Kidney epithelial cell (primary cell): ENCODE data around the gene MRAP. TPM values are rescaled to one million over a fixed set of nuclear protein-coding genes. Genes with fewer than 3 reads are reported as not detected.

Experiments
- DNase-seq: peaks from one replicate; pipeline ENCODE4 v3.0.0-alpha.2; 2010; ENCODE audit warnings: low read depth
- H3K27me3 ChIP-seq: 2 replicates; pipeline ENCODE4 v1.6.0; 2011; ENCODE audit warnings: low read length; ENCODE audit not compliant: control insufficient read depth, insufficient read depth
- H3K36me3 ChIP-seq: 2 replicates; pipeline ENCODE4 v1.5.1; 2011; ENCODE audit warnings: low read length; ENCODE audit not compliant: control insufficient read depth, insufficient read depth
- H3K4me3 ChIP-seq: 2 replicates; pipeline ENCODE4 v1.5.1; 2011; ENCODE audit warnings: low read depth, mild to moderate bottlenecking, control low read depth, low read length
- CTCF ChIP-seq: IDR thresholded peaks from 2 replicates; pipeline ENCODE4 v1.5.1; 2011; ENCODE audit warnings: mild to moderate bottlenecking, moderate library complexity, low read length, control low read depth, inconsistent platforms; ENCODE audit not compliant: insufficient read depth, poor library complexity, severe bottlenecking
- total RNA-seq: library from RNA; depleted of rRNA; stranded (reverse); fragments of >200 nt; gene quantifications from 2 replicates; pipeline ENCODE4 v1.2.3, GENCODE V29; 2015

MRAP gene
- total RNA-seq, 1 donor from 2014 or later: not detected

GRCh38 chr21:32320726-32321125 is 22.1 kb downstream of the MRAP start:
- DNase-seq: no peak
- no peak for TF ChIP-seq CTCF
- H3K27me3 ChIP-seq: no peaks in the 10 kb centered on the region

GRCh38 chr21:32321480-32321879 is 22.8 kb downstream of the MRAP start:
- no peak overlapping the region for H3K4me3 ChIP-seq
- no peak for TF ChIP-seq CTCF
- DNase-seq: no peak
- H3K27me3 ChIP-seq: no peaks in the 10 kb centered on the region
- peaks cover 2% of the 10 kb centered on the region for H3K36me3 ChIP-seq

More at GRCh38 chr21:32320726-32321125, 22.1 kb downstream of the MRAP start:
- no peak overlapping the region for H3K4me3 ChIP-seq
- peaks cover 2% of the 10 kb centered on the region for H3K36me3 ChIP-seq

GRCh38 chr21:32322103-32322502 is 23.4 kb downstream of the MRAP start:
- no peak overlapping the region for H3K4me3 ChIP-seq
- no peak for TF ChIP-seq CTCF
- H3K36me3 ChIP-seq: peaks cover 2% of the 10 kb centered on the region
- no peaks in the 10 kb centered on the region for H3K27me3 ChIP-seq
- no peak for DNase-seq

- no peak for DNase-seq
- no peaks in the 10 kb centered on the region for H3K27me3 ChIP-seq
- H3K4me3 ChIP-seq: no peak overlapping the region
- no peak for TF ChIP-seq CTCF
- H3K36me3 ChIP-seq: peaks cover 2% of the 10 kb centered on the region
Measured at GRCh38 chr21:32322676-32323075, 24.0 kb downstream of the MRAP start.

- Histone ChIP-seq H3K27me3 (no peaks in the 10 kb centered on the region), H3K4me3 (no peak overlapping the region), H3K36me3 (peaks cover 2% of the 10 kb centered on the region)
- no peak for TF ChIP-seq CTCF
- DNase-seq: no peak
Measured at GRCh38 chr21:32325706-32326105, 27.1 kb downstream of the MRAP start.

GRCh38 chr21:32328595-32328994 is 29.9 kb downstream of the MRAP start:
- TF ChIP-seq CTCF: no peak
- Histone ChIP-seq H3K36me3 (peaks cover 3% of the 10 kb centered on the region), H3K4me3 (no peak overlapping the region), H3K27me3 (no peaks in the 10 kb centered on the region)
- no peak for DNase-seq
